Large intestine (tissue), 3 donors: ENCODE results near the gene UBA3. TPM values are rescaled to one million over a fixed set of nuclear protein-coding genes. Genes with fewer than 3 reads are reported as not detected.

ENCODE experiments used
- DNase-seq, 2 donors: peaks; one replicate each; pipeline versions ENCODE4 v3.0.0 to v3.0.0-alpha.2; 2013
- H3K27ac ChIP-seq: one replicate; pipeline ENCODE4 v1.5.1; 2013; ENCODE audit warnings: low read length
- H3K27me3 ChIP-seq: 2 replicates; pipeline ENCODE4 v1.6.1; 2013; ENCODE audit warnings: low read length; ENCODE audit not compliant: control insufficient read depth, insufficient read depth
- H3K36me3 ChIP-seq: 2 replicates; pipeline ENCODE4 v1.6.1; 2013; ENCODE audit warnings: low read length; ENCODE audit not compliant: control insufficient read depth, insufficient read depth
- H3K4me1 ChIP-seq: one replicate; pipeline ENCODE4 v1.6.1; 2013; ENCODE audit warnings: low read length; ENCODE audit not compliant: control insufficient read depth, insufficient read depth
- H3K4me3 ChIP-seq: one replicate; pipeline ENCODE4 v1.5.1; 2013; ENCODE audit warnings: low read length
- H3K9me3 ChIP-seq: one replicate; pipeline ENCODE4 v1.6.1; 2013; ENCODE audit warnings: mild to moderate bottlenecking, low read depth, low read length, moderate library complexity; ENCODE audit not compliant: control insufficient read depth
- WGBS: methylation state at CpG from one replicate; pipeline ENCODE4 v1.1.5; 2013; ENCODE audit warnings: low lambda C conversion rate; ENCODE audit not compliant: insufficient coverage; 5-methylcytosine and 5-hydroxymethylcytosine counted together
- polyA plus RNA-seq: library from polyadenylated mRNA; unstranded; fragments of 120-200 nt; gene quantifications from one replicate; pipeline ENCODE4 v1.2.1, GENCODE V29; 2013

Gene UBA3
- polyA plus RNA-seq, 1 donor, result 53.6 TPM

DNA sequence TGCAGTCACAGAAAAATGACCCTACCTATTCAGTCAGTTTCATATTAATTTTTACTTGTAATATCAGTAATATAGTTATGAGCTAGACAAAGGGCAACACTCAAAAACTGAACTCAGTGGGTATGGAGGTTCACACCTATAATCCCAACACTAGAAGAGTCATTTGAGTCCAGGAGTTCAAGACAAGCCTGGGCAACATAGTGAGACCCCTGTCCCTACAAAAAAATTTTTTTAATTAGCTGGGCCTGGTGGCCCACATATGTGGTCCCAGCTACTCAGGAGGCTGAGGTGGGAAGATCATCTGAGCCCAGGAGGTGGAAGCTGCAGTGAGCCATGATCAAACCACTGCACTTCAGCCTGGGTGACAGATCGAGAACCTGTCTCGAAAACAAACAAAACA, 31.2 kb downstream of the UBA3 start:
- H3K4me1 ChIP-seq, result peaks cover 3% of the 10 kb centered on the region
- no peaks in the 10 kb centered on the region for H3K9me3 ChIP-seq
- whole genome bisulfite sequencing, result no CpG with 5 or more reads among the region's 2 CpGs
- peaks cover 30% of the 10 kb centered on the region for H3K36me3 ChIP-seq
- H3K27ac ChIP-seq, result no peak overlapping the region
- no peaks in the 10 kb centered on the region for H3K27me3 ChIP-seq
- no peak overlapping the region for H3K4me3 ChIP-seq
- no peak for DNase-seq

DNA sequence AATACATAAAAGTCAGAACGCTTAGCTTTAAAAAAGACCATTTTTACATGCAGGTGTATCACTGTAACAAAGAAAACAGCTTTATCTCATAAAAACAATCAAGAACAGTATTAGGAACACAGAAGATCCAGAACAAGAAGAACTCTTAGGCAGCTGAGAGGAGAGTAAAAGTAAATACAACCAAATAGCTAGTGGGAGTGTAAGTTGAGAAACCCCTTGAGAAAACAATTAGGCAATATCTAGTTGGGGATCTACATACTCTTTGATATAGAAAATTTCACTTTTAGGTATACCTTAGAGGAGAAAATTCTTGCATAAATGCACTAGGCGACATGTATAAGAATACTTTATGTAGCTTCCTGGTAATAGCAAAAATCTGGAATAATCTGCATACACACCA, 35.6 kb downstream of the UBA3 start:
- Histone ChIP-seq H3K27ac (no peak overlapping the region), H3K9me3 (no peaks in the 10 kb centered on the region), H3K27me3 (no peaks in the 10 kb centered on the region), H3K36me3 (peaks cover 58% of the 10 kb centered on the region), H3K4me3 (no peak overlapping the region), H3K4me1 (no peaks in the 10 kb centered on the region)
- DNase-seq, result no peak
- WGBS, result 80% methylated on average over 1 of the region's 2 CpGs

DNA sequence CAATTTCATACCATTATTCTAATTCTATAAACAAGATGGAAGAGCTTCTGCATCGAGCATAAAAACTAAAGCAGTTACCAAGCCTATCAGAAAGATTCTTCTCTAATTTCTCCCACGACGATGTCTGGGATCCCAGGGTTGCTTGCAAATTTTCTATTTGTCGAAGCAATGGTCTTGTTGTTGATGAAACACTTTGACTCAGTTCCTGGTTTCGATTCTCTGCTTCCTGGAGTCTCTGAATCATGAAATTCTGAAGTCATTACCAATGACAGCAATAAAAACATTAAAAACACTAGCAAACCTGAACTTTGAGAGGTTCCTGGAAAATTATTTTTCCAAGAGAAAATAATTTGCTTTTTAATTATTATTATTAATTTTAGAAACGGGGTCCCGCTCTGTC, 46.7 kb downstream of the UBA3 start:
- Histone ChIP-seq H3K4me3 (no peak overlapping the region), H3K36me3 (peaks cover 61% of the 10 kb centered on the region), H3K9me3 (no peaks in the 10 kb centered on the region), H3K27me3 (no peaks in the 10 kb centered on the region), H3K4me1 (no peaks in the 10 kb centered on the region), H3K27ac (no peak overlapping the region)
- DNase-seq, result no peak
- 97% methylated on average over 5 of the region's 7 CpGs for WGBS

DNA sequence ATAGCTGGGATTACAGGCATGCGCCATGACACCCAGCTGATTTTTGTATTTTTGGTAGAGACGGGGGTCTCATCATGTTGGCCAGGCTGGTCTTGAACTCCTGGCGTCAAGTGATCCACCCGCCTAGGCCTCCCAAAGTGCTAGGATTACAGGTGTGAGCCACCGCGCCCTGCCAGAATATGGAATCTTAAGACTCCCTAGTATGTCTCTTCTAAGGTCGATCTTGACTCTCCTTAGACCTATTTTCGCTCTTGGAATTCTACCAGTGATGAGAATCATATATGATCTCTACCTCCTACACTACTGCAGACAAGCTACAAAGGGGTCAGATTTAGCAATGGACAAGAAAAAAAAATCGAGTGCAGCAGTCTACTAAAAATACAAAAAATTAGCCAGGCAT, 47.4 kb downstream of the UBA3 start:
- no peaks in the 10 kb centered on the region for H3K4me1 ChIP-seq
- no CpG with 5 or more reads among the region's 9 CpGs for WGBS
- no peaks in the 10 kb centered on the region for H3K9me3 ChIP-seq
- no peaks in the 10 kb centered on the region for H3K27me3 ChIP-seq
- H3K27ac ChIP-seq, result no peak overlapping the region
- DNase-seq, result no peak
- H3K36me3 ChIP-seq, result peaks cover 60% of the 10 kb centered on the region
- no peak overlapping the region for H3K4me3 ChIP-seq

DNA sequence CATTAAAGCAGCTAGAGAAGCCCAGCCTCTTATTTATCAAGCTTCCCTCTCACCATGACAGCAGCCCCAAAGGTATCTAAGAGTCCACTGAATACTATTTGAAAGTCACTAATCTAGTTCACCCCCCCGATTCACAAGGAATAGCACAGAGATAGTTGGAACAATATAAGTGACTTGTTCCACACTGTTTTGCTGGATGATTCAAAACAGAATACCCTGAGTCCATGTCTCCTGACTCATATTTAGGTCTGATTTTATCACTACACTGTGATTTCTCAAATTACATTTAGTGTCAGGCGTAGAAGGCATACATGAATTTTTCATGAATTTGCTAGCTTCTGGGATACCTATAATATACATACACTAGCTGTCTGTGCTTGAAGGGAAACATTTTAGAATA, 48.0 kb downstream of the UBA3 start:
- Histone ChIP-seq H3K36me3 (peaks cover 60% of the 10 kb centered on the region), H3K4me1 (no peaks in the 10 kb centered on the region), H3K27me3 (no peaks in the 10 kb centered on the region), H3K4me3 (no peak overlapping the region), H3K9me3 (no peaks in the 10 kb centered on the region), H3K27ac (no peak overlapping the region)
- DNase-seq, result no peak
- no CpG with 5 or more reads among the region's 2 CpGs for WGBS

DNA sequence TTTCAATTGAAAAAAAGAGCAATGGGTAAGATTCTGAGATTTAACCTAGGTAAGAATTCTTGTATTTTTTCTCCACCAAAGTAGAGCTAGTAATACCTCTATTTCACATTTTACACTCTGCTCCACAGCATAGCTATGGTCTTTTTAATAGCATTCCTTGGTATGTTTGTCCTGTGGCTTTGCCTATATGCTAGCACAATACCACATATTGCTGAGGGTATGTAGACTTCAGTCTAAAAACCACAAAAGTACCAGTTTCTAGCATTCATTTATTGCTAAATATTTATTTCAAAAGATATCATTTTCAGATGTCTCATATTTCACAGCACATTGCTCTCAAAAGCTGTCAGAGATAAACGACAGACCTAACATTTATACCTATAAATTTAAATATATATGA, 48.5 kb downstream of the UBA3 start:
- H3K36me3 ChIP-seq, result peaks cover 60% of the 10 kb centered on the region
- no peak overlapping the region for H3K4me3 ChIP-seq
- WGBS, result 100% methylated on average over 1 of the region's 1 CpG
- no peaks in the 10 kb centered on the region for H3K27me3 ChIP-seq
- no peak overlapping the region for H3K27ac ChIP-seq
- DNase-seq, result no peak
- H3K9me3 ChIP-seq, result no peaks in the 10 kb centered on the region
- no peaks in the 10 kb centered on the region for H3K4me1 ChIP-seq

DNA sequence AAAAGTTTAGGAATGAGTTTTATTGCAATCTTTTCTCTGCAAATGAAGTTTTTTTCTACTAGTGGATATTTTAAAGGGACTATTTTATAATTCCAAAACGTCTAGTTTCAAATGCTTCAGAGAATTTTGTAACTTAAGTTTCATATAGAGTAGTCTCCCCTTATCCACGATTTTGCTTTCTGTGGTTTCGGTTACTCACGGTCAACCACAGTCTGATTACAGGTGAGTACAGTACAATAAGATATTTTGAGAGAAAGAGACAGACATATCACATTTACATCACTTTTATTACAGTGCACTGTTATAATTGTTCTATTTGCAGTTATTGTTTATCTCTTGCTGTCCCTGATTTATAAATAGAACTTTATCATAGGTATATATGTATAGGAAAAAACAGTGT, 59.3 kb downstream of the UBA3 start:
- no peak for DNase-seq
- H3K27me3 ChIP-seq, result no peaks in the 10 kb centered on the region
- no peak overlapping the region for H3K4me3 ChIP-seq
- H3K9me3 ChIP-seq, result no peaks in the 10 kb centered on the region
- 49% methylated on average over 2 of the region's 4 CpGs for WGBS
- H3K4me1 ChIP-seq, result no peaks in the 10 kb centered on the region
- H3K36me3 ChIP-seq, result peaks cover 21% of the 10 kb centered on the region
- no peak overlapping the region for H3K27ac ChIP-seq

DNA sequence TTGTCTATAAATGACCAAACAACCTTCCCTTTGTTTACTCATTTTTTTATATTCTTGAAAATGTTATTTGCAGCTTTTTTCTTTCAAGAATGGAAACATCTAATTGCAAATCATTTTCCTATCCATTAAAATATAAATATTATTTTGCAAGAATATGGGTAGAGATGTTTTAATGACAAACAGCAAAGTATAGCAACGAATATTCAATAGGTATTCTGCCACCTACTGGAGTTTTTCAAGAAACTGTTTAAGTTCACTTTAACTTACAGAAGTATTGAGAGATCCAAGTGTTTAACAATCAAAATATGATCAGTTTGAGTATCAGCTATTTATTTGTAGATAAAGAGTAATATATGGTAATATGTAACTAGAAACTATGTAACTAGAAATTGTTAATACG, 59.7 kb downstream of the UBA3 start:
- no peaks in the 10 kb centered on the region for H3K27me3 ChIP-seq
- no peak for DNase-seq
- no peak overlapping the region for H3K27ac ChIP-seq
- peaks cover 17% of the 10 kb centered on the region for H3K36me3 ChIP-seq
- 80% methylated on average over 2 of the region's 2 CpGs for WGBS
- no peaks in the 10 kb centered on the region for H3K4me1 ChIP-seq
- no peak overlapping the region for H3K4me3 ChIP-seq
- no peaks in the 10 kb centered on the region for H3K9me3 ChIP-seq

DNA sequence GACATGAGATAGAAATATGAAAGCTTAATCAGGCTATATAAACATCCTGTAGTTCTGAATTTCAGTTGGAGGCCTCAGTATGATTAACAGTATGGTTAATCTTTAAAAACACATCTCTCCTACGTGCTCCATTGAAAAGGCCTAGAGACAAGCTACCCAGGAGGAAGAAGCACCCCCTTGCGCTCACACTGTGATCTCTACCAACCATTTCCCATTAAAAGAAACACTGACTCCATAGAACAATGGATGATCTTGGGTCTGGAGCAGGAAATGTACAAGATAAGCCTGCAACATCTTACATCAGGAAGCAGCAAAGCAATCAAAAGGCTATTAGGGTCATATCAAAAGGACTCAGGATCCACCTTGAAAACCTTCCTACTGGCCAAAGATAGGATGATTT, 63.3 kb downstream of the UBA3 start:
- no peaks in the 10 kb centered on the region for H3K27me3 ChIP-seq
- no CpG with 5 or more reads among the region's 2 CpGs for WGBS
- H3K4me1 ChIP-seq, result no peaks in the 10 kb centered on the region
- peaks cover 7% of the 10 kb centered on the region for H3K36me3 ChIP-seq
- no peaks in the 10 kb centered on the region for H3K9me3 ChIP-seq
- H3K4me3 ChIP-seq, result no peak overlapping the region
- no peak for DNase-seq
- no peak overlapping the region for H3K27ac ChIP-seq

DNA sequence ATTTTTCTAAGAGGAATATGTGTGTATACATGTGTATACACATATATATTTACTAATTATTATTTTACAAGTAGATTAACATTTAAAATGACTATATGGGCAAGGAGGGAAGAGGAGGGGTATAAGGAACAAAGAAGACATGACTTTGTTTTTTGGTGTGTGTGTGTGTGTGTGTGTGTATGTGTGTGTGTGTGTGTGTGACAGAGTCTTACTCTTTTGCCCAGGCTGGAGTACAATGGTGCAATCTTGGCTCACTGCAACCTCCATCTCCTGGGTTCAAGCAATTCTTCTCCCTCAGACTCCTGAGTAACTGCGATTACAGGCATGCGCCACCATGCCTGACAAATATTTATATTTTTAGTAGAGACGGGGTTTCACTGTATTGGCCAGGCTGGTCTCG, 64.1 kb downstream of the UBA3 start:
- WGBS, result no CpG with 5 or more reads among the region's 4 CpGs
- Histone ChIP-seq H3K9me3 (no peaks in the 10 kb centered on the region), H3K36me3 (peaks cover 4% of the 10 kb centered on the region), H3K27ac (no peak overlapping the region), H3K4me1 (no peaks in the 10 kb centered on the region), H3K4me3 (no peak overlapping the region), H3K27me3 (no peaks in the 10 kb centered on the region)
- no peak for DNase-seq

DNA sequence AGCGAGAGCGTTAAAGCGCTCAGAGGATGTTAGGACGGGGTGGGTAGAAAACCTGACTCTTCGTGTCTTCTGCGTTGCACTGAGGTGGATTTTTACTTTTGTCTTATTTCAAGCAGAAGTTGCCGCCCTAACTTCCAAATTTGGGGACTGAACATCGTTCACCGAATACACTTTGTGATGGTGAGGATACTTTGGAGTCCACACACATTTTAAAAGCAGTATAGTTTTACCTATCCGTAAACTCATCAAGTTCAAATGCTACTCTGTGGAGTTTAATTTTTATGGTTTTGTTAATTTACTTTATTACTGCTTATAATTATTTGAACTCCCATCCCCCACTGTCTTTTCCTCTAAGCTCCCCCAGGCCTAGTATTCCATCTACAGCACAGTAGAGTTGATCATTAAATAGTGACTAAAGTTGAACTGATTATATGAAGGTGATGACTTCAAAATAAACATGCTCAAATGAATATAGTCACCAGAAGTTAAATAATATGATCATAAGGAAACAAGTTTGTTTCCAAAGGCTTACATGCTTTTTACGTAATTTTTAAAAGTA, 66.1 kb downstream of the UBA3 start:
- no peak for DNase-seq
- WGBS, result 40% methylated on average over 5 of the region's 11 CpGs

More for the DNA sequence above, 66.1 kb downstream of the UBA3 start:
- Histone ChIP-seq H3K4me1 (no peaks in the 10 kb centered on the region), H3K27ac (peak overlapping the region; percentile 86), H3K9me3 (no peaks in the 10 kb centered on the region), H3K4me3 (peak overlapping the region; percentile 78), H3K36me3 (peaks cover 4% of the 10 kb centered on the region), H3K27me3 (no peaks in the 10 kb centered on the region)
